NB4 (cell line): Measurements from ENCODE around the gene MMD.

ENCODE experiments used
- DNase-seq: peaks from one replicate; pipeline ENCODE4 v3.0.0; 2010; ENCODE audit warnings: low read depth
- H3K4me3 ChIP-seq: one replicate; pipeline ENCODE4 v1.5.1; 2011; ENCODE audit warnings: mild to moderate bottlenecking, low read depth, low read length, moderate library complexity
- CTCF ChIP-seq: IDR thresholded peaks from one replicate; pipeline ENCODE4 v1.5.1; 2012; ENCODE audit warnings: low read depth, low read length
- MAX ChIP-seq: IDR thresholded peaks from 2 replicates; pipeline ENCODE4 v1.6.1; 2011; ENCODE audit warnings: low read depth, low read length
- MYC ChIP-seq: IDR thresholded peaks from 2 replicates; pipeline ENCODE4 v1.6.1; 2011; ENCODE audit warnings: low read depth, low read length
- POLR2A ChIP-seq: IDR thresholded peaks from 2 replicates; pipeline ENCODE4 v1.6.1; 2011; ENCODE audit warnings: mild to moderate bottlenecking; ENCODE audit not compliant: insufficient read length; ENCODE audit errors: extremely low read depth

Gene MMD

DNA sequence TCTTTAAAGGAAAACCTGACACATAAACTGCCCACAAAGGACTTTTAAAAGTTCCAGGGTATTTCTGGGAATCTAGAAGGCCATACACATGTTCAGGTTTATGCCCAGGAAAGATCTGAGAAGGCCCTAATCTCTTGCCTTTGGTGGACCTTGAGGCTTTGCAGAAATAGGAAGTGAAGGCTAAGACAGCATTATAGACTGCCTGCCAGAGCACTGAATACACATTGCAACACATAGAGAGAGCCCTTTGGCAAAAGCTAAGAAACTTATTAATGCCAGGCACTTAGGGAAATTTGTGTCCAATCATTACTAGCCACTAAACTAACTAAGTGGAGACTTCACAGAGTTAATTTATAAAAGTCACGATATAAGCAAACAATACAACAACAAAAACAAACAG lies 70.4 kb downstream of the MMD start:
- DNase-seq: peak; percentile 4
- TF ChIP-seq CTCF (no peak), POLR2A (no peak), MYC (no peak), MAX (no peak)
- H3K4me3 ChIP-seq: no peak overlapping the region

DNA sequence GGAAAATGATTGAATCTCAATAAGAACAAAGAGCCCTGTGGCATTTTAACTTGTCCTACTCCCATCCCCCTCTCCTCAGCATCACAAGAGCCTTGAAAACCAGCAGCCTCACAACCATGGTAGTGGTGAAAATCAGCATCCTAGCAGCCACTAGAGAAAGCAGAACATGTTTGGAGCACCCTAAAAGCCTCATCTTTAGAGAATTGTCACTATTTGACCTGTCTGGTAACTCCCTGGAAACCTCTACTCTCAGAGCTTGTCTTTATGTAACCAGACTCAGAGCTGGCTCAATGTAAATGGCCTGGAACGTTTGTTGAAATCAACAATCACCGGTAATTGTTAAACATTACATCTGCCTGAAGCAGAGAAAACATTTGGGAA lies 70.8 kb downstream of the MMD start:
- H3K4me3 ChIP-seq: no peak overlapping the region
- no peak for TF ChIP-seq POLR2A
- TF ChIP-seq MAX: no peak
- TF ChIP-seq MYC: no peak
- TF ChIP-seq CTCF: no peak

GRCh38 chr17:55348749-55349354 lies 72.8 kb downstream of the MMD start:
- no peak overlapping the region for H3K4me3 ChIP-seq
- peak; percentile 65 for TF ChIP-seq CTCF
- no peak for TF ChIP-seq MYC
- DNase-seq: peak; percentile 40

More for the DNA sequence above, 70.8 kb downstream of the MMD start:
- no peak for DNase-seq

- DNase-seq: no peak
- TF ChIP-seq POLR2A (no peak), MAX (no peak), CTCF (no peak), MYC (no peak)
- no peak overlapping the region for H3K4me3 ChIP-seq
Measured at GRCh38 chr17:55347341-55347740, 74.3 kb downstream of the MMD start.

DNA sequence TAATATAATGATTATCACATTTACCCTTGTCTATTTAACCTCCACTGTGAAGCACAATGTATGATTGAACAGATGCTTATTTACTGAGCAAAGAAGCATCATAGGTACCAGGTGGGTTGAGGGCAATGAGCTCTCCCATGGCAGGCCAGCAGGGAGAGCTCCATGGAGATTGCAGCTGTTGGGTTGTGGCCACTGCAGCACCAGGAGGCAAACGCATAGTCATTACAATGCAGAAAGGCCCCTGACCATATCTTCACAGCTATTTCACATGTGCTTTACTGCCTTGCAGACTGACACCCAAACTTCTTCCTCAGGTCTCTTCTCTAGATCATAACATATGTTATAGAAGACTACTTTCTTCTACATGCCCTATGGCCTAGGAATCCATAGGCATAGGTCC lies 75.0 kb downstream of the MMD start:
- DNase-seq: no peak
- TF ChIP-seq POLR2A (no peak), CTCF (no peak), MAX (no peak)
- no peak overlapping the region for H3K4me3 ChIP-seq

GRCh38 chr17:55345132-55345531 lies 76.5 kb downstream of the MMD start:
- TF ChIP-seq POLR2A: no peak
- TF ChIP-seq MAX: no peak
- TF ChIP-seq MYC: no peak
- no peak for TF ChIP-seq CTCF
- no peak for DNase-seq
- no peak overlapping the region for H3K4me3 ChIP-seq
